Measurements from ENCODE around the gene B4GALNT4. TPM values are rescaled to one million over a fixed set of nuclear protein-coding genes. Genes with fewer than 3 reads are reported as not detected.

The B4GALNT4 gene
- total RNA-seq, 1 experiment from 2014 or later = 20.0 TPM

GRCh38 chr11:373716-374551, 4.6 kb downstream of the B4GALNT4 start:
- BruUV-seq (replicated peaks) = no TSS peak
- Mint-ChIP-seq H3K4me3 (ENCODE audit: unreplicated experiment) (no peak overlapping the region), H3K36me3 (ENCODE audit: insufficient read depth, unreplicated experiment) (peaks cover 30% of the 10 kb centered on the region), H3K9me3 (ENCODE audit: unreplicated experiment) (no peaks in the 10 kb centered on the region), H3K27me3 (ENCODE audit: insufficient read depth, unreplicated experiment) (no peaks in the 10 kb centered on the region), H3K4me1 (ENCODE audit: insufficient read depth, unreplicated experiment) (peaks cover 7% of the 10 kb centered on the region), H3K27ac (ENCODE audit: low read depth, unreplicated experiment) (no peak overlapping the region)
- no peak for TF ChIP-seq CTCF (IDR thresholded peaks at IDR 0.05; ENCODE audit: unreplicated experiment)
- POLR2A ChIA-PET = interaction anchor here (0.6 kb wide), 1 partner anchor 9 kb away, joined by 3 read pairs; no protein-coding TSS in a partner anchor
- no peak for DNase-seq (ENCODE audit: unreplicated experiment)
- intact Hi-C loops (cut with micrococcal nuclease) = no loop called here
- CTCF ChIA-PET = no interaction called here

GRCh38 chr11:375065-376025, 6.0 kb downstream of the B4GALNT4 start:
- intact Hi-C loops (cut with micrococcal nuclease) = no loop called here
- TF ChIP-seq CTCF (IDR thresholded peaks at IDR 0.05; ENCODE audit: unreplicated experiment) = no peak
- ChIA-PET POLR2A (interaction anchor here (0.9 kb wide), 1 partner anchor 168 kb away, joined by 3 read pairs; the partner anchor contains the start of genes BET1L and RIC8A), CTCF (interaction anchor here (0.7 kb wide), 1 partner anchor 69 kb away, joined by 3 read pairs; no protein-coding TSS in a partner anchor)
- Mint-ChIP-seq H3K4me3 (ENCODE audit: unreplicated experiment) (no peak overlapping the region), H3K27ac (ENCODE audit: low read depth, unreplicated experiment) (no peak overlapping the region), H3K27me3 (ENCODE audit: insufficient read depth, unreplicated experiment) (no peaks in the 10 kb centered on the region), H3K4me1 (ENCODE audit: insufficient read depth, unreplicated experiment) (peaks cover 7% of the 10 kb centered on the region), H3K9me3 (ENCODE audit: unreplicated experiment) (no peaks in the 10 kb centered on the region), H3K36me3 (ENCODE audit: insufficient read depth, unreplicated experiment) (peaks cover 41% of the 10 kb centered on the region)
- BruUV-seq (replicated peaks) = no TSS peak
- DNase-seq (ENCODE audit: unreplicated experiment) = no peak

- no TSS peak for BruUV-seq (replicated peaks)
- no peak for TF ChIP-seq CTCF (IDR thresholded peaks at IDR 0.05; ENCODE audit: unreplicated experiment)
- Mint-ChIP-seq H3K36me3 (ENCODE audit: insufficient read depth, unreplicated experiment) (peaks cover 49% of the 10 kb centered on the region), H3K9me3 (ENCODE audit: unreplicated experiment) (no peaks in the 10 kb centered on the region), H3K27ac (ENCODE audit: low read depth, unreplicated experiment) (no peak overlapping the region), H3K4me3 (ENCODE audit: unreplicated experiment) (no peak overlapping the region), H3K4me1 (ENCODE audit: insufficient read depth, unreplicated experiment) (peaks cover 1% of the 10 kb centered on the region), H3K27me3 (ENCODE audit: insufficient read depth, unreplicated experiment) (no peaks in the 10 kb centered on the region)
- ChIA-PET CTCF (interaction anchor here (1.1 kb wide), 1 partner anchor 11 kb away, joined by 3 read pairs; no protein-coding TSS in a partner anchor), POLR2A (interaction anchor here (0.5 to 0.6 kb wide), 2 partner anchors 15 to 143 kb away, joined by 3 to 4 read pairs; no protein-coding TSS in a partner anchor)
- no peak for DNase-seq (ENCODE audit: unreplicated experiment)
- intact Hi-C loops (cut with micrococcal nuclease) = no loop called here
These were observed 7.4 kb downstream of the B4GALNT4 start for GRCh38 chr11:376531-377173.
